IPS-18a (cell line): ENCODE measurements around the gene LRGUK.

Experiments
- H3K27ac ChIP-seq: one replicate; pipeline ENCODE4 v1.5.1; 2013; ENCODE audit warnings: low read length
- H3K27me3 ChIP-seq: one replicate; pipeline ENCODE4 v1.6.1; 2013; ENCODE audit warnings: mild to moderate bottlenecking, low read length; ENCODE audit not compliant: control insufficient read depth, insufficient read depth
- H3K36me3 ChIP-seq: one replicate; pipeline ENCODE4 v1.6.1; 2013; ENCODE audit warnings: low read depth, low read length; ENCODE audit not compliant: control insufficient read depth
- H3K4me1 ChIP-seq: one replicate; pipeline ENCODE4 v1.6.1; 2013; ENCODE audit warnings: low read depth, low read length; ENCODE audit not compliant: control insufficient read depth
- H3K4me3 ChIP-seq: one replicate; pipeline ENCODE4 v1.5.1; 2013; ENCODE audit warnings: low read length
- H3K9ac ChIP-seq: one replicate; pipeline ENCODE4 v1.6.1; 2013; ENCODE audit warnings: mild to moderate bottlenecking, low read length, moderate library complexity
- H3K9me3 ChIP-seq: one replicate; pipeline ENCODE4 v1.6.1; 2013; ENCODE audit warnings: low read depth, low read length; ENCODE audit not compliant: control insufficient read depth

The LRGUK gene

GRCh38 chr7:134189559-134189958, 62.4 kb downstream of the LRGUK start:
- Histone ChIP-seq H3K27ac (no peak overlapping the region), H3K27me3 (no peaks in the 10 kb centered on the region), H3K4me1 (peaks cover 12% of the 10 kb centered on the region), H3K9ac (no peak overlapping the region), H3K4me3 (no peak overlapping the region), H3K36me3 (no peaks in the 10 kb centered on the region), H3K9me3 (no peaks in the 10 kb centered on the region)

DNA sequence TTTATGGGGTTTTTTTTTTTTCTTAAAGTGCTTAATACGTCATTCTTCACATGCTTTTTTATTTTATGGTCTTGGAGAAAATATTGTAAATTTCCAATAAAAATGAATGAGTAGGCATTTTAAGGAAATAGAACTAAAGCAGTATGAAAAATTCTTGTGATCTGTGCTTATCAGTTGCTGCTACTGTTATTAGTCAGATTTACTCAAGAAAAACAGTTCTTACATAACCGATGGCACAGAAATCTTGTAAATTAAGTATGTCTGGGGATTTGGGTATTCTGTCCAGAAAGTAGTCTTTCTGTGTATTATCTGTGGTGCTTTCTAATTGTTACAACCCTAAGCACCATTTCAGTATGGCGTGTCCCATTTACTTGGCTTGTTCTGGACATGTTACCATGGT, 64.7 kb downstream of the LRGUK start:
- no peaks in the 10 kb centered on the region for H3K9me3 ChIP-seq
- H3K27ac ChIP-seq: no peak overlapping the region
- H3K4me1 ChIP-seq: peaks cover 13% of the 10 kb centered on the region
- H3K36me3 ChIP-seq: no peaks in the 10 kb centered on the region
- no peak overlapping the region for H3K9ac ChIP-seq
- no peaks in the 10 kb centered on the region for H3K27me3 ChIP-seq
- no peak overlapping the region for H3K4me3 ChIP-seq

DNA sequence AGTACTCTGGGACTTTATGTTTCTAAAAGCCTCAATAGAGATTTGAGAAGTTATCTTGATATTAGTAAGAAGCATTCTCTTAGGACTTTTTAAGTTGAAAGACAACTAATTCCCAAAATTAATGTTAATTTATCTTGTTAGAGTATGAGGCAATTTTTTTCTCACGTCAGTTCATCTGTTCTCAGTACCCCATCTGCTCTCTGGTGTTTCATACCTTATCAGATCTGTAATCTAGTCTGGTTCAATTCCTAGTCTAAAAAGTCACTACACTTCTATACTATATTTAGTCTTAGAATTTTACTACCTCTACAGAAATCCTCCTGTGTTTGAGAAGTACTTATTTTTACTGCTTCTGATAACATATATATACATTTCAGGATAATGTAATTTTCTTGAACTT, 66.1 kb downstream of the LRGUK start:
- peaks cover 27% of the 10 kb centered on the region for H3K4me1 ChIP-seq
- H3K9ac ChIP-seq: no peak overlapping the region
- no peaks in the 10 kb centered on the region for H3K36me3 ChIP-seq
- H3K27me3 ChIP-seq: no peaks in the 10 kb centered on the region
- H3K9me3 ChIP-seq: no peaks in the 10 kb centered on the region
- no peak overlapping the region for H3K4me3 ChIP-seq
- H3K27ac ChIP-seq: no peak overlapping the region

- Histone ChIP-seq H3K36me3 (no peaks in the 10 kb centered on the region), H3K27ac (no peak overlapping the region), H3K9me3 (no peaks in the 10 kb centered on the region), H3K4me1 (peaks cover 15% of the 10 kb centered on the region), H3K4me3 (no peak overlapping the region), H3K9ac (no peak overlapping the region), H3K27me3 (no peaks in the 10 kb centered on the region)
These were observed 68.1 kb downstream of the LRGUK start for GRCh38 chr7:134195252-134195651.

GRCh38 chr7:134196439-134196838, 69.3 kb downstream of the LRGUK start:
- Histone ChIP-seq H3K9me3 (no peaks in the 10 kb centered on the region), H3K36me3 (no peaks in the 10 kb centered on the region), H3K27ac (no peak overlapping the region), H3K27me3 (no peaks in the 10 kb centered on the region), H3K9ac (no peak overlapping the region), H3K4me1 (peaks cover 15% of the 10 kb centered on the region), H3K4me3 (no peak overlapping the region)

DNA sequence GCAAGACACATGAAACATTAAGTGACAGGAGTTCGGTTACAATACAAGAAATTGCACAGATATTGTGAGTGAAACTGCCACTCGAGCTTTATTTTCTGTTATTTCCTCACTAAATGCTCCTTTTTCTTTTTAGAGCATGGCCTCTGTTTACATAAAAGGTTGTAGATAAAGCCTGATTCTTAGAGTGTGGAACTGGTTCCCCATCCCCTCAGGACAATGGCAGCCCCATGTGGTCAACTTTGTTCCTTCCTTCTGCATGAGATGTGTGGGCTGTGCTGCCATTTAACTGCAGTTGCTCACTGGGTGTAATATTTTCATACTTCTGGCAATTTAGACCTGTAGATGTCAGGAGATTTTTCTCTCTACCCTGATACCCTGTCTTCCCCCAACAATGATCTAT, 70.2 kb downstream of the LRGUK start:
- no peaks in the 10 kb centered on the region for H3K36me3 ChIP-seq
- no peak overlapping the region for H3K4me3 ChIP-seq
- no peak overlapping the region for H3K9ac ChIP-seq
- H3K27me3 ChIP-seq: no peaks in the 10 kb centered on the region
- H3K4me1 ChIP-seq: peaks cover 15% of the 10 kb centered on the region
- H3K9me3 ChIP-seq: no peaks in the 10 kb centered on the region
- no peak overlapping the region for H3K27ac ChIP-seq

- Histone ChIP-seq H3K4me1 (peaks cover 15% of the 10 kb centered on the region), H3K9me3 (no peaks in the 10 kb centered on the region), H3K27me3 (no peaks in the 10 kb centered on the region), H3K27ac (no peak overlapping the region), H3K36me3 (no peaks in the 10 kb centered on the region), H3K4me3 (no peak overlapping the region), H3K9ac (no peak overlapping the region)
These were observed 73.8 kb downstream of the LRGUK start for GRCh38 chr7:134200970-134201369.

DNA sequence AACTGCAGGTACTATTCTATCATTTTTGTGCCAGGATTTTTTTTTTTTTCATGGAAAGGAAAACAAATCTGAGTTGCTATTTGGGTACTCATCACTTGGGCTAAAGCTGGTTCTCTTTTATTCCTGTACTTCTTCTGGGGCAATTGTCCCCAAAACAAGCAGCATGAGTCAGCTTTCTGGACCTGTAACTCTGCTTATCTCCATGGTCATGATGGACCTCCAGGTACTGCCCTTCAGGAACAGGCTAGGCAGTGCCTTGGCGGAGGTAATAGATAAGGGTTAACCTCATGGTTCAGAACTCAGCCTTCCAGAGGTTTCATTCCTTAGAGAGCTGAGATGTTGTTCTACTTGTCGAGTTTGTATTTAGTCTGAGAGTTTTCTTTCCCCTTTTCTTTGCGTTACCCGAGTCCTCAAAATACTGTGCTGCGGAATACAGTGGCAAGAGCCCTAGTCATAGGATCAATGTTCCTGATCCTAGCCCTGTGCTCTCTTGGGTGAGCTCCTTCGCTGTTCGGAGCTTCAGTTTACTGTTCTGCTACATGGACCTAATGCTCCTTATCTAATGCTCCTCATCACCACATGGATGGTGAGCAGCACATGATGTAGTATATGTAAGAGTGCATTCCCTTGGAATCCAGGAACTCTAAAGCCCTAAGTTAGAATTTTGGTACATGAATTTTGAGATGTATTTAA, 74.6 kb downstream of the LRGUK start:
- Histone ChIP-seq H3K4me3 (no peak overlapping the region), H3K36me3 (no peaks in the 10 kb centered on the region), H3K9ac (no peak overlapping the region), H3K4me1 (peaks cover 15% of the 10 kb centered on the region), H3K27me3 (no peaks in the 10 kb centered on the region), H3K9me3 (no peaks in the 10 kb centered on the region), H3K27ac (no peak overlapping the region)

GRCh38 chr7:134203186-134203889, 76.2 kb downstream of the LRGUK start:
- H3K36me3 ChIP-seq: no peaks in the 10 kb centered on the region
- no peak overlapping the region for H3K27ac ChIP-seq
- H3K4me3 ChIP-seq: no peak overlapping the region
- no peak overlapping the region for H3K9ac ChIP-seq
- no peaks in the 10 kb centered on the region for H3K4me1 ChIP-seq
- no peaks in the 10 kb centered on the region for H3K9me3 ChIP-seq
- H3K27me3 ChIP-seq: no peaks in the 10 kb centered on the region

DNA sequence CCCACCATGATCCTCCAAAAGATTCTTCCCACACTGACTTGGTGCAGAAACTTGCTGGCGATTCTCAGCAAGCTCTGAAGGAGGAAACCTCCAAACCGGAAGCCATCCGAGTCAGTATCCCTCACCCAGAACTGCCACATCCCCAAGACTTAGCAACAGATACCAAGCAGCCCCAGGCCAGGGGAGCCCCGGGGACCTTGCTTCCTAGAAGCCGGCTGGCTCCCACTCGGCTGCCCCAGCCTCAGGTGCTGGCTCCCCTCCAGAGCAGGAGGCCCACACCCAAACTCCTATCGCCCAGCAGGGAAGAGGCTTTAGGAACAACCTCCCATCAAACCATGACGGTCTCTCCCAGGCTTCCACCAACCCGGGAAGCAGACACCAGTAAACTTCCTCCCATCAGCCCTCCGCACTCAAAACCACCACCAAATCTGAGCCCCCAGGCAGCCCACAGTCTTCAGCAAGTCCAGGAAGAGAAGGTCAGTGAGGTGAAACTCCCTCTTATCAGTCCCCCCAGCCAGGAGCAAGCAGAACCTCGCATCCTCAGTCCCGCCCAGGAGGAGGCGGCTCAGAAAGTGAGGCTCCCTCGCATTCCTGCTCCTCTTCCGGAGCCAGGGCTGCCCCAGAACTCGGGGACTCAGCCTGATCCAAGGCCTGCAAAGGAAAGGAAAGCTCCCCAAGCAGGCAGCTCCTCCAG, 82.3 kb downstream of the LRGUK start:
- Histone ChIP-seq H3K27ac (no peak overlapping the region), H3K9me3 (no peaks in the 10 kb centered on the region), H3K9ac (no peak overlapping the region), H3K4me3 (no peak overlapping the region), H3K4me1 (no peaks in the 10 kb centered on the region), H3K27me3 (no peaks in the 10 kb centered on the region), H3K36me3 (no peaks in the 10 kb centered on the region)

GRCh38 chr7:134210227-134210626, 83.1 kb downstream of the LRGUK start:
- H3K27me3 ChIP-seq: no peaks in the 10 kb centered on the region
- H3K9me3 ChIP-seq: no peaks in the 10 kb centered on the region
- H3K4me1 ChIP-seq: no peaks in the 10 kb centered on the region
- no peak overlapping the region for H3K4me3 ChIP-seq
- H3K27ac ChIP-seq: no peak overlapping the region
- H3K36me3 ChIP-seq: no peaks in the 10 kb centered on the region
- no peak overlapping the region for H3K9ac ChIP-seq
